SW480 (cell line): ENCODE results near the gene CRHBP.

Source experiments
- DNase-seq: peaks from one replicate; pipeline ENCODE4 v3.0.0-alpha.2; 2016; ENCODE audit warnings: low spot score

Gene CRHBP

DNA sequence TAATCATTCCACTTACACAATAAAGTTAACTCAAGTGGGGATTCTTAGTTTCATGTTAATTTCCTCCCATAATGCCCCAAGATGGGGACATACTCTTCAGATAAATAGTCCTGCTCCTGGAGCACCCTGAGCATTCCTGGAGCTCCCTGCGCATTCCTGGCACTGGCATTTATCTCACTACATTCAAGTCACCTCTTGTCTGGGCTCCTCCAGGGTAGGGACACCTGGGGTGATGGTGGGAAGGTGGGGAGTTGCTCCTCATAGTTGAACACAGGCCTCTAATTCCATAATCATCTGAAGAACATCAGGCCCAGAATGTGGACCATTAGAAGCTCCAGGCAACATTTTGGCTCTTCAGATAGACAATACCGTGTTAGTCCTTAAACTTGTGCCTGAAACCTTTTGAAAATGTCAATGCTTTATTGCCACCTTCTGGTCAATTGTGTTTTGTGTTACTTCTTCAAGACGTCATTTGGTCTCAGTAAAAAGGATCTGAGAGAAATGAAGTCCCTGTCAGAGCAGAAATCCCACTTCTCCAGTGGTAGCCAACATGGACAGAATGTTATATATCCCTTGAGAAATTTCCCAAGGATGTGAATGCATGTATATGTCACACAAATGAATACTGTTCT lies 63.2 kb downstream of the CRHBP start:
- DNase-seq: peak; percentile 41

DNA sequence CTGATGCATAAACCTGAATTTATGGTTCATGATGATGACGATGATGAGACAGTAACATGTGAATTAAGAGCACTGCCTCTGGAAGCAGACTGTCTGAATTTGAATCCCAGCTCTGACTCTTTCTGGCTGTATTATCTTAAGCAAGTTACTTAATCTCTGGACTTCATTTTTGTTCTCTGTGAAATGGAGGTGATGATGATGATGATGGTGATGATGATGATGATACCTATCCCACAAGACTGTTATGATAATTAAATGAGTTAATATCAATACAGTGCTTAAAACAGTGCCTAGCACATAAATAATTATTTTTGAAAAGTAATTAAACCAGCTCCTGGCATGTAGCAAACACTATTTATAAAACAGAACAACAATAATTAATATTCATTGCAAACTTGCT lies 64.1 kb downstream of the CRHBP start:
- DNase-seq: no peak

DNA sequence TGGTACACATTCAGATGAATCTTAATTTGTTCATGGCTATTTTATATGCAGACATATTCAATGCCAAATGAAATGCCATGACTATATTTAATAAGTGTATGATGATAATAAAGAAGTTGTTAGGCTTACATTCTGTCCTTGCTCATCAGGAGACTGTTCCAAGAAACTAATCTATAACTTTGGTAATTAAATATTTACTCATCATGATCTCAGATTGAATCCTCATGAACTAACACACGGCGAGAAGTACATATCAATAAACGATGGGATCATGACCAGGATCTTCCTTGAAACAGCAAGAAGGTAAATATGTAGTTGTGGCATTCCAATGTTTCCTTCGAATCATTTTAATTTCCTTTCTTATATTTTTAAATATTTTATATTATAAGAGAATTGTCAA lies 64.8 kb downstream of the CRHBP start:
- no peak for DNase-seq
